ENCODE measurements around the gene UMPS.

The UMPS gene

DNA sequence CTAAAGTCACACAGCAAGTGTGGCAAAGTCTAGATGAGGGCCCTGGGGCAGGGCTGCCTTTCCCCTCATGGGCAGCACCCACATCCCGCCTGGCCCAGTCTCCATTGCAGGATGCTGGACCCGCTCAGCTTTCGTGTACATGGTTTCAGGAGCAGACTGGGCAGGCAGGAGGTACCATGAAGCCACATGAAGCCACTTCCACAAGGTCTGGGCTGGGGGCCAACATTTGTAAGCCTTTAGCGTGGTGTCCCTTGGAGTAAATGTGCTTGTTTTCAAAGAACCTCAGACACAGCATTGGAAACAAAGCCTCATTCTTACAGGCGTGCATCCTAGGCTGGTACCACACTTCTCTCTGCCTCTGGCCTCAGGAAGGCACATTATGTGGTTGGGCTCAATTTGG, 34.5 kb downstream of the UMPS start:
- DNase-seq = no peak

DNA sequence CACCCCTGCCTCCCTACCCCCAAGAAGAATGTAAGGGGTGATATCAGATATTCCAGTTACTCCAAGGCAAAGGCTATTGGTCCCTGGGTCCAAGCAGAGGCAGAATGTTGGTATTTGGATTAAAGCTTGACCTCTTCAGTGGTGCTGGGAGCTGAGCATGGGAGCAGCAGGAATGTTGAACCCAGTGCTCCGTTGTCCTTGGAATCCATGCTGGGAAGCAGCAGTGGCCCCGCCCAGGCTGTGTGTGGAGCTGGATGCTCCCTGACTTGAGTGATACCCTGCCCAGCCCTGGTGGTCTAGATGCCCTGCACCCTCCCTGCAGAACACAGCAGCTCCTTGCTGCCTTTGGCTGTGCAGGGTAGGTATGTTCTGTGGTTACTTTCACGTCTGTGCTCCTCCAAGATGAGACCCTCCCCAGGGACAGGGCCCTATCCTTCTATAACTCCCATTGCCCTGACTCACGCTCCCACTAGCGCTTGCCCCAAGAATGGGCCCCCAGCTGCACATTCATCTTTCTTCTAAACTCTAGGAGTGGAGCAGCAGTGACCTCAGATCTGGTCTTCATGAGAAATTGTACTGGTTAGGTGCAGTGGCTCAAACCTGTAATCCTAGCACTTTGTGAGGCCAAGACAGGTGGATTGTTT, 35.1 kb downstream of the UMPS start:
- DNase-seq = no peak

DNA sequence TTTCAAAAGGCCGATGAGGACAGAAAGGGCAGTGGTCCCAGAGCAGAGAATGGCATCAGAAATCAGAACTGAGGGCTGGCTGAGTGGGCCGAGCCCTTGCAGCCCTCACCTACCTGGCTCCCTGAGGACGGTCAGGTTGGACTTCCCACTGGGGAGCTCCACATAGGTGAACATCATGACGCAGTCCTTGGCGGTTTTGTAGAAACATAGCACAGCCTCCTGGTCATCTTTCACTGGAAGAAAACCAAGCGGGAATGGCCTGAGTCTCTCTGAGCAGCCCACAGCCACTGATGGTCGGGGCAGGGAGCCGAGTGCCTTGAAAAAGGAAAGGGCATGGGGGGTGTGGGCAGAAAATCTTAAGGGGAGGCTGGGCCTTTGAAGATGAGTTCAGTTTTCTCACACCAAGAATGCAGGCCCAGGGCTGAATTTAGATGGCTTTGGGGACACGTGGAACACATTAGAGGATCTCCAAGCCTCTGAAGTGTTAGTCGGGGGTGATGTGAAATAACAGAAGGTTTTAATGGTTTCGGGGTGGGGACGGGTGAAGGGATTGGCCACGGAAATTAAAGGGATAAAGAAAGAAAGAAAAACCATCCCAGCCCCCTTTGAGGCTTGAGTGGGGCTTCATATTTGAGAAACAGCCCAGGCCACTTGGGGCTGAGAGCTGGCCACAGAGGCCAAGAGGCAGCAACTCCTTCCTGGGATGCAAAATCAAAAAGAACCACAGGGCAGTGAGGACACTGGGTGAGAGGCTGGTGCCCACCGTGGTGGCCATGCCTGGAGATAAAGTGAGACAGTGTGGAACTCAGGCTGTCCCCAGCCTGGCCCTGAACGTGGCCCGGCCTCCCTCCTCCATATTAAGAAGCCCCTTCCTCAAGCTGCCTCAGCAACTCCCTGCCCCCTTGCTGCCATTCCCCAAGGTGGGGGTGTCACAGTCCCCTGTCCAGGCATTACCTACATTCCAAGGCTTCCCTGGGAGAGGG, 36.2 kb downstream of the UMPS start:
- DNase-seq = no peak

DNA sequence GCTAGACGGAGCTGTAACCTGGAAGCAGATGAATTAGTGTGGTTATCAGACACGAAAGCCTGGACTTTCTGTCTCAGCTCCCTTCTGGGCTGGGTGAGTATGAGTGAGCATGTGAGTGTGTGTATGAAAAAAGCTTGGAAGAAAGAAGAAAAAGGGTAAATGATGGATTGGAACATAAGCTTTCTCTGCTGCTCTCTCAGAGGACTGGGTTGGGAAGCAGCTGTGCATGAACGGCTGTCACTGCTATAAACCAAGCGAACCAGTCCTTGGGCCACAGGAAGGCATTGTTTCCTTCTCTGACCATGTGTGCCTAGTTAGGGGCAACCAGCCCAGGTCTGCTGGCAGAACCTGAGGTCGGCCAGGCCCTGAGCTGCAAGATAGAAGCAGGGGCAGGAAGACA, 37.0 kb downstream of the UMPS start:
- DNase-seq = no peak

DNA sequence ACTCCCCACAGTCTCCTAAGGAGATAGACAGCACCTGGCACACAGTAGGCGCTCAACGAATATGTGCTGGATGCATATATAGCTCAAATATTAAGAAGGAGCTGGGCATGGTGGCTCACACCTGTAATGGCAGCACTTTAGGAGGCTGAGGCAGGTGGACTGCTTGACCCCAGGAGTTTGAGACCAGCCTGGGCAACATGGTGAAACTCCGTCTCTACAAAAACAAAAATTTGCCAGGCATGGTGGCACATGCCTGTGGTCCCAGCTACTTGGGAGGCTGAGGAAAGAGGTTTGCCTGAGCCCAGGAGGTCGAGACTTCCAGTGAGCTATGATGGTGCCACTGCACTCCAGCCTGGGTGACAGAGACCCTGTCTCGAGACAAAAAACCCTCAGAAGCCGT, 37.4 kb downstream of the UMPS start:
- no peak for DNase-seq

DNA sequence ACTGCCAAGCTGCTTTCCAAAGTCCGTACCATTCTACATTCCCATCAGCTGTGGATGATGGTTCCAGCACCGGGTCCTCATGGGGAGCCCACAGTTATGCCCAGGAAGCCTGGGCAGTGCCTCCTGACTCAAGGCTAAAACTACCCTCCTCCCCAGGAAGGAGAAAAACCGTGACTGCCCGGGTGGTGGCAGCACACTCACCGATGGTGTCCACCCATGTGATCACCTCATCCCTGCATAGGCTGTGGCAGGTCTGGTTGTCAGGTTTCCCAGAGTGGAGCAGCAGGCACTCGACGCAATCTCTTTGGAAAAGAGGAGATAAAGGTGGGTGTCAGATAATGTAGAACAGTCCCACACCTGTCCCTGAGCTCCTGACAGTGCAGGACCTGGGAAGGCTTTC, 38.6 kb downstream of the UMPS start:
- no peak for DNase-seq

DNA sequence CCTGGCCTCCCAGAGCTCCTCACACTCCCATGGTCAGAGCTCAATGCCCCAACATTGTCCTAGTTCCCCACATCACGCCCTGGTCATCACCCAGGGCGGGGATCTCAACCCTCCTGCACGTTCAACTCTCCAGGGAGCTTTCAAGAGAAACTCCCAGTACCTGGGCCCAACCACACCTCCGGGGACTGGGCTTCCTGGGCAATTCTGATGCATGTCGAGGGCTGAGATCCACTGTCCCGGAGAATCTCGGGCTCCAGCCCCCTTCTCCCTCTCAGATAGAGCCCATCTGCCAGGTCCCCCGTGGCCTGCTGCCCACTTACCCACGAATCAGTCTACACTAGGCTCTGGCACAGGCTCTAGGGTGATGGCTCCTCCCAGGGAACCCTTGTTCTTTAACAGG, 39.2 kb downstream of the UMPS start:
- no peak for DNase-seq

DNA sequence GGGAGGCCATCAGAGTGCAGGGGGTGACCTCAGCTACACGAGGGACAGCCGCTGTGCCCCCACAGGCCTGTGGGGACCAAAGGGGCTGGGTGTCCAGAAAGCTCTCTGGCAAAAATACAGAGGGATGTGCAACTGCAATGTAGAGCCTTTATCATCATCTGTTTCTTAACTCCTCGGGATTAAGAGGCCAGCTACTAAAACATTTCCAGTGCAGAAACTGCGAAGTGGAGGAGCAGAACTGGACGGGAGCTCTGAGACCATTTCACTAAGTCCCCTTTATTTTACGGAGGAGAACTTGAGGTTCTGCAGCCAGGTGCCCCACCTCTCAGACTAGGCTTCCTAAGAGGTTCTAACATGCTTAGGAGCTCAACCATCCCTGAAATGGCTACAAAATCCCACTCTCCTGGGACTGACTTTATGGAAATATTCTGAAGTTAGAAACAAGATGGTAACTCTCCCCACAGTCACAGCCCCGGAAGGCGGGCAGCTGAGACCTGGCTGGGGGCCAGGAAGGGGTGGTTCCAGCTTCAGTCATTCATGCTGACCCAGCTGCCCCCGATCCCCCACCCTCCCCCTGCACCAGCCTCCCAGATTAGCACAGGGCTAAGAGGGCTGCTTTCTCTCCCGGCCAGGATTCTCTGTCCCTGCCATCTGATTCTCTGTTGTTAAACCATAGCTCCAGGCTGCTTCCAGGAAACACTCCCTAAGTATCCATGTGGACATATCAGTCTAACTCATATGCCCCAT, 40.3 kb downstream of the UMPS start:
- DNase-seq = no peak

DNA sequence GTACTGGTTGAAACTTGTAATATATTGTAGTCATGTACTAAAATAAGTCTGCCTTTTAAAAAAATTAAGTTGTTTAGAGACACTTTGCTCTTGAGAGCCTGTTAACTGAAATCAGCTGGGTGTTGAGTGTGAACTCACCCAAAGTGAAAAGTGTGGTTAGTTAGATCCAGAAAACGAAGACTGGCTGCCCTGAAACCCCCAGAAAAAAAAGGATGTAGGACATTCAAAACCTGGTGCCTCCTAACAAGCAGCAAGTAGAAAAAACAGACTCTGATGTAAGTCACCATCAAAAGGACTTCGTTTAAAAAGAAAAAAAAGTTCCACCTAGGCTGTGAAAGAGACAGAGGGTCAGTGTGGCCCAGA, 40.8 kb downstream of the UMPS start:
- no peak for DNase-seq

DNA sequence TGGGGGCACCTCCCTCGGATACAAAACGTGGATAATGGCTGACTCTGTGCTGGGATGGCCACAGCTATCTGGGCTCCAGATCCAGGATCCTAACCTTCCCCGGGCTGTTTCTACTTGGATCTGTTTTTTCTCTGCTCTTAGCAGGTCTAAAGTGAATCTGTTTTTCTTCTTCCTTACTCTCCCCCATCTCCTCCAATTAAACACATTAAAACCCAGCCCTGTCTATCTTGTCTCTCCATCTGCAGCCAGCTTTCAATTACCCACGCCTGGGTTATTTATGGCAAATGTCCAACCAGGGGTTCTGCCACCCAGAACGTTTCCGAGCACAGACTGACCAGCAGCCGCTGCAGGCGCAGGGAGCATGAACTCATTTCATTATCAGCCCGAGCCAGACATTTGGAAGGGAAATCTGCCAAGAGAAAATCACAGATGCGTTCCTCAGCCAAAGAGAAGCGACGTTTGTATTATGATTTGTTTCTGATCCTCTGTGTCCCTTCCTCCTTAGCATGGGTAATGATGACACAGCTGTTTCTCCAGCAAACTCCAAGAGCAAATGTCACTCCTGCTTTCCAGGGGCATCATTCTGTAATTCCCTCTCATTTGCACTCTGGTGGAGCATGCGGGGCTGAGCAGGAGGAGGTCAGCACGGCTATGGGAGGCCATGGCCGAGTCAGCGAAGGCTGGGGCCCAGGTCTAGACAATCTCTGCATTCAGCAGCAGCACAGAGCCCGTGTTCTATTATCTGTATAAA, 42.0 kb downstream of the UMPS start:
- no peak for DNase-seq

DNA sequence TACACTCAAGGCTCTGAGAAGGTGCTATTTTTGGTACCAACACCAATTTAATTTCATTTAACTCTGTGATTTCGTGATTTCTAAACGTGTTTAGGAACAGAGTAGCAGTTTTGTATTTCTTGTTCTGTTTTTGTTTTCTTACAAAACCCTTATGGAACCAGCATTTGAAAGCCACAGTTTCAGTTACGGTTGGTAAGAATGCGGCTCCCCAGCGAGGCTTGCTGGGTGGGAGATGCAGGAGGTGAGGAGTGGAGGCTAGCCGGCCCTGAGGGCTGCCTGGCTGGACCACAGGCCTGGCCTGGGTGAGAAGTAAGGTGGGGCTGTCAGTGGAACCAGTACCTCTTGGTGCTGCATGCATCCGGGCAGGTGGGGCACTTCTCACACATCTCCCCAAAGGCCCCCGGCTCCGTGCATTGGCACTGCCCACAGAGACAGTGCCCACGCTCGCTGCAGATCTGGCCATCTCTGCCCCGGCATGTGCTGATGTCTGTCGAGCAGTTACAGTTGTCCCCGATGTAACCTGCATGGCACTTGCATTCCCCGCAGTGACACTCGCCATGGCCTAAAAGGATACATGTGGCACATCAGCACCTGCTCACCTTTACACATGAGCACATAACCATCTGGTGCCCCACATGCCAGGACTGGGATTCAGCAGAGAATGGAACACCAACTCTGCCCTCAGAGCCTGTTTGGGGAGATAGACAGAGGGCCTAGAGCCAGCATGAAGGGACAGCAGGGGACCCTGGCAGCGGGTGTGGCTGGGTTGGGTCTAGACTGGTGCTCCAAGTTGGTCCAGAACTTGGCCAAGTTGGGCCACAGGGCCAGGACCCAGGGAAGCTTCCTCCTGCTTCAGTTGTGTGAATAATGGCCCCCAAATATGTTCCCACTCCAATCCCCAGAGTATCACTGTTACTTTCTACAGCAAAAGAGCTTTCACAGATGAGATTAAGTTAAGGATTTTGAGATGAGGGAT, 43.4 kb downstream of the UMPS start:
- no peak for DNase-seq

DNA sequence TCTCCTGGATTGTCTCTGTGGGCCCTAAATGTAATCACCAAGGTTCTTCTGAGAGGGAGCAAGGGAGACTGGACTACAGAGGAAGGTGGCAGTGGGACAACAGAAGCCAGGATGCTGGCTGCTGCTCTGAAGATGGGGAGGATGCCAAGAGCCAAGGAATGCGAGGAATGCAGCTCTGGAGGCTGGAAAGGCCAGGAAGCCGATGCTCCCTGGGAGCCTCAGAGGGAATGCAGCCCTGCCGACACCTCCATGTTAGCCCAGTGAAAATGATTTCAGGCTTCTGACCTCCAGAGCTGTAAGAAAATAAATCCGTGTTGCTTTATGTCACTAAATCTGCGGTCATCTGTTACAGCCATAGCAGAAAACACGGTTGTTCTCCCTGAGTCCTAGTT, 44.1 kb downstream of the UMPS start:
- DNase-seq = no peak

DNA sequence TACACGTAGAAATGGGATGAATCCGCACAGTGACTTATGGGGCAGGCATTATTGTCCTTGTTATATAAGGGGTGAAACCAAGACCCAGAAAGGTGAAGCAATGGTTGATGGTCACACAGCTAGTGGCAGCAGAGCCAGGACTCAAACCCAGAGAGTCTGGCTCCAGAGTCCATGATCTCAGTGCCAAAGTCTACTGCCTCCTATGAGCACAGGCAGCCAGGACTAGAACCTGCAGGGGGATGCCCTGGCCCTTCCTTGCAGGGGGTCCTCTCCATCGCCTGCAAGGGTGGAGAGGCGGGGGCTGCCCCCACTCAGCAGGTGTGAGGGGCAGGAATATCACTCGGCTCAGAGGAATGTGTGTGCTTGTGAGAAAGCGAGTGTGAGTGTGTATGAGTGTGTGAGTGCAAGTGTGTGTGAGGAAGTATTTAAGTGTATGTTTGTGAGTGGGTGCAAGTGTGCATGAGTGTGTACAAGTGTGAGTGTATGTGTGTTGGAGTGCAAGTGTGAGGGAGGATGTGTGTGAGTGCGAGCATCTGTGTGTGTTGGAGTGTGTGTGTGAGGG, 44.7 kb downstream of the UMPS start:
- DNase-seq = no peak

DNA sequence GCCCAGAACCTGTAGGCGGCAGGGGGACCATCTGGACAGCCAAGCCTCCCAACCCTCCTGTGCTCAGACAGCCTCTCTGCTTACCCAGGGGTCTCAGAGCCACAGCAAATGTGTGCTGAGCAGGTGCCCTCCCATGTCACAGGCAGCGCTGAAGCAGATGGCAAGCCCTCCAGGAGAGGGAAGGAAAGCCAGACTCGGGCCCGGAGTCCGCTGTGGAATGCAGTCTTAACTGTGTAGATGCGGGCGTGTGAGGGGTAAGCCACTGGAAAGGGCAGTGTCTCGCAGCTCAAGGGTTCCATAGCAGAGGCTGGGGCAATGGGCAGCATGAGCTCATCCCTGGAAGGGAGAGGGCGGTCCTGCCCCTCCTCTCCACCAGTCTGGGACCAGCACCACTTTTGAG, 45.6 kb downstream of the UMPS start:
- DNase-seq = no peak

DNA sequence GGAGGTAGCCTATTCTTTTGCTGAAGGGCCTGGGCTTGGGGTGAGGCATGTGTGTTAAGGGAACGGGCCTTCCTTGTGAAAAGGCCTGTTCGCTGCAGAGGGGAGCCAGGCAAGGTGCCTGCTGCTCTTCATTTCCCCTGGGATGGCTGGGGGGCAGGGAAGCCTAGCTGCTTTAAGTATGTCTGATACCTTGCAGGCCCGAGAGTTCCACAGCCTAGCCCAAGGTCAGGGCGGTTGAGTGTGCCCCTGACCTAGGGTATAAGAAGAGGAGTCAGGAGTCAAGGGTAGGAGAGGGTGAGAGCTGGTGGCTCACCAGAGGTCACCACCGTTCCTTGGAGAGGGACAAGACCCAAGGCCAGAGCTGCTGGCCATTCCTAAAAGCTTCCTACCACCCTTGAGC, 46.6 kb downstream of the UMPS start:
- no peak for DNase-seq

DNA sequence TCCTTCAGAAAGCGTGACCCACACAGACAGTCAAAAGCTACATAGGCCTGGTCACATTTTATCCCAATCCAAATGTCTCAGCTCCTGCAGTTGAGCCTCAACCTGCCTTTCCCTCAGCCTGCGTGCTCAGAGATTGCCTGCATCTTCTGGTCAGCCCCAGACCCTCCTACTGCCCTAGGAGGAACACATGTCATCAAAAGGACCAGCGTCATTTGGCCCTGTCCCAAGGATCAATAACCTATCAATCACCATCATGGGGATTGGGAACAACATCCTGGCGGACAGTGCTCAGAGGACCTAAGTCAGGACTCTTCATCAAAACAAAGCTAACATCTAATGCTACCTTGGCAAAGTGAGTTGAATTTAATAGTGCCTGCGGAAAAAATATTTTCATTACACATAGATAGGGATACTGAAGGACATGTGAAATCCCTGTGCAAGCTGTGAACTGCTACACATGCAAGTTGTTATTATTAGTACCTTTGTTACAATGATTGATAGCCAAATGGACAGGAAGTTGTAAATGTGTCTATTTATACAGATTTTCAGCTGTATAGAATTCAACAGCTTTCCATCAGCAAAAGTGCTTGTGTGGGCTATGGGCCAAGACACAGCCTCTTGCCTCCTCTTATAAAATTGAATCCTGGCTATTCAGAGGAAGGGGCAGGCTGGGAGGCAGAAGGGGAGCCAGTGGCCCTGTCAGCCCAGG, 47.7 kb downstream of the UMPS start:
- DNase-seq = no peak

DNA sequence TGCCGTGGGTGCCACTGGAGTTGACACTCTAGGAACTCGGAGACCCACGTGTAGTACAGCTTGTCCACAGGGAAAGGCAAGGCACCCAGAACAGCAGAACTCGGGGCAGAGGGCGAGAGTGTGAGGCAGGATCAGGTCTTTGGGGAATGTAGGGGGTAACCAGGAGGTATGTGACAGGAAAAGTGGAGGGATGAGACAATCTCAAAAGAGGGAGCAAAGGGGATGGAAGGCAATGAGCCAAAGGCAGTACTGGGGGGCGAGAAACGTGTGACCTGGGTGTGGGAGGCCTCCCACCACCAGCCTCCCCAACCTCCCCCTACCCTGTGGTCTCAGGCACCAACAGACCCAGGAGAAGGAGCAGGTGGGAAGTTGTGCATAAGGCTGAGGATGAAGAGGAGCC, 48.9 kb downstream of the UMPS start:
- no peak for DNase-seq

DNA sequence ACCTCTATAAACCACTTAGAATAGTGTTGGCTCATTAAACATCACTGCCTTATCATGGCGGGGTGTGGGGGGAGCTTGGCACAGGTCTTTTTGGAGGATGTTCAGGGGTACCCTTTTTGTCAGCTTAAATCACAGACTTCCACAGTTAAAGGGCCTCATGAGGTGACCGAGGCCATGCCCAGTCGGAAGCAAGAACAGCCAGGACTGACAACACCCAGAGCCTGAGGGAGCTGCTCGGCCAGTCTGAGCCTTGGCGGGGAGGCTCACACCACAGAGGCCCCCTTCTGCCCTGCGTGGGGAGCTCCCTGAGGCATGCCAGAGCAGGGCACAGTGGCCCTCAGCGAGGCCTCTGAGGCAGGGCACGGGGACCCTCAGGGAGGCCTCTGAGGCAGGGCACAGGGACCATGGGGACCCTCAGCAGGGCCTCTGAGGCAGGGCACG, 49.5 kb downstream of the UMPS start:
- no peak for DNase-seq

DNA sequence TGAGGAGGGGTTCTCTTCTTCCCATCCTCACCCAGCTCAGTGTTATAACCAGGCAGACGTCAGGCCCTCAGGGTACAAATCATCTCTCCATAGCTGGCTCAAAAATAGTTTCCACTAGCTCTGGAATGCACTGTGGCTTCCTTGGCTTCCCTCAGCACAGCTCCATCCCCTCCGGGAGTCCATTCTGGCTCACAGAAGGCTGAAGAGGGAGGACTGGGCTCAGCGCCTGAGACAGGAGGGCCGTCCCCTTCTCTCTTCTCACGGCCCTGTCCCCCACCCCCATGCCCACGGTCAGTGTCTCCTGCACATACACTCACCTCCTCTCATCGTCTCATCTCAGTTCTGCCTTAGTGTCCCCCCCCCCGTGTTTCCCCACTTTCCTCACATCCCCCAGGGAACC, 50.1 kb downstream of the UMPS start:
- no peak for DNase-seq

DNA sequence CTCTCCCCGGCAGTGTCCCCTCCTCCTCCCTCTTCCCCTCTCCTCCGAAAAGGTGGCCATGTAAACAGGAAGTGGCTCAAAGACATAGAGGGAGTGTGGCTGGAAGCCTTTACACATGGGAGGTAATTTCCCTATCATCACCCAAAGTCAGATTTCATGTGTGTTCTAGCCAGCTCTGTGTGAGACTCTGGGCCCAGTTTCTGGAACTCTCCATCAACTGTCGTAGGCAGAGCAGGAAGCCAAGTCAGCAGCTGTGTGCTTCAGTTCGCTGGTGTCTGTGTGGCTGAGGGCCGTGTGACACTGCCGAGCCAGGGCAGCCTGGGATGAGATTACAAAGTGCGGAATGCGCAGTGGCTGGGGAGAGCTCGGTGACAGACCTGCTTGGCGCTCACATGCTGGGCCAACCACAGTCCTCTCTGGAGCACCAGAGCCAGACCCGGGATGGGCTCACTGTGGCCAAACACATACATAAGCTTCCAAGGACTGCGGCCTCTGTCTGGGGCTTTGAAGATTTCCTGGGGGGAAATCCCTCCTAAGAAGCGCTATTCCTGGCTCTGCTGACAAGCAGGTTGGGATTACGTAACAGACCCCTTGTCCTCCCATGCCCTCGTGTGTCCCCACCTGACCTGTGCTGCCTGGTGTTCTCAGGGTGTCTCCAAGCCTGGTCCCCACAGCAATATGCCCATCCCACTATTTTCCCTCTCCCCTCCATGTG, 50.7 kb downstream of the UMPS start:
- no peak for DNase-seq
